Measurements from ENCODE around the gene KCNG2.

DNA sequence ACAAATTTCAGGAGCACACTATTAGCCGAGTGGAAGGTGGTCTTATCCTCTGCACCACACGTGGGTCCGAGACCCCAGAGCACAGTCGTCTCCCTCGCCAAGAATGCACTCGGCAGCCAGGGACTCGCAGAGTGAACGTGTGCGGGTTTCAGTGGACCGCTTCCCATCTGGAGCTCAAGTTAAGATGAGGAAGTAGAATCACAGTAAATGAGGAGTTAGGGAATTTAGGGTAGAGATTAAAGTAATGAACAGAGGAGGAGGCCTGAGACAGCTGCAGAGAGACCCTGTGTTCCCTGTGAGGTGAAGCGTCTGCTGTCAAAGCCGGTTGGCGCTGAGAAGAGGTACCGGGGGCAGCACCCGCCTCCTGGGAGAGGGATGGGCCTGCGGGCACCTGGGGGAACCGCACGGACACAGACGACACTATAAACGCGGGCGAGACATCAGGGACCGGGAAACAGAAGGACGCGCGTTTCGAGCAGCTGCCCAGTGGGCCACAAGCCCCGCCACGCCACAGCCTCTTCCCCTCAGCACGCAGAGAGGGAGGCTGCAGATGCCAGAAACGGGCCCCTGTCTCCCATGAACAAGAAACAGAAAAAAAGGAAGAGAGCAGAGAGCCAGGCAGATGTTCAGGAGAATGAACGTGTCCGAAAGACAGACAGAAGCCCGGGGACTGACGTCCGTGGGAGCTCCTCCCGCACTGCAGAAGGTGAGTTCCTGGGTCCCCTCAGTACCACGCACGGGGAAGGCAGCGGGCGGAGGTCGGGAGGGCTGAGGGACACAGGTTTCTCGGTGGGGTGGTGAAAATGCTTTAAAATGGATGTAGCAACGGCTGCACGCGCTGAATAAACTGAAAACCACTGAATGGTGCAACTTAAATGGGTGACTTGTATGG, 5.4 kb upstream of the KCNG2 start:
- TF ChIP-seq CTCF (IDR thresholded peaks at IDR 0.05; ENCODE audit: low read depth, low read length, missing input control) (no peak), RAD21 (IDR thresholded peaks at IDR 0.05) (no peak), JUND (IDR thresholded peaks at IDR 0.05) (no peak), NR2F2 (IDR thresholded peaks at IDR 0.05) (no peak)

Data from liver (tissue), 3 donors.